Middle frontal gyrus (tissue), 1 donor: Measurements from ENCODE around the gene RIMS3.

Experiments used
- DNase-seq: peaks from one replicate; pipeline ENCODE4 v3.0.0-alpha.2; 2015; ENCODE audit warnings: low spot score; ENCODE audit errors: extremely low spot score

Gene RIMS3

DNA sequence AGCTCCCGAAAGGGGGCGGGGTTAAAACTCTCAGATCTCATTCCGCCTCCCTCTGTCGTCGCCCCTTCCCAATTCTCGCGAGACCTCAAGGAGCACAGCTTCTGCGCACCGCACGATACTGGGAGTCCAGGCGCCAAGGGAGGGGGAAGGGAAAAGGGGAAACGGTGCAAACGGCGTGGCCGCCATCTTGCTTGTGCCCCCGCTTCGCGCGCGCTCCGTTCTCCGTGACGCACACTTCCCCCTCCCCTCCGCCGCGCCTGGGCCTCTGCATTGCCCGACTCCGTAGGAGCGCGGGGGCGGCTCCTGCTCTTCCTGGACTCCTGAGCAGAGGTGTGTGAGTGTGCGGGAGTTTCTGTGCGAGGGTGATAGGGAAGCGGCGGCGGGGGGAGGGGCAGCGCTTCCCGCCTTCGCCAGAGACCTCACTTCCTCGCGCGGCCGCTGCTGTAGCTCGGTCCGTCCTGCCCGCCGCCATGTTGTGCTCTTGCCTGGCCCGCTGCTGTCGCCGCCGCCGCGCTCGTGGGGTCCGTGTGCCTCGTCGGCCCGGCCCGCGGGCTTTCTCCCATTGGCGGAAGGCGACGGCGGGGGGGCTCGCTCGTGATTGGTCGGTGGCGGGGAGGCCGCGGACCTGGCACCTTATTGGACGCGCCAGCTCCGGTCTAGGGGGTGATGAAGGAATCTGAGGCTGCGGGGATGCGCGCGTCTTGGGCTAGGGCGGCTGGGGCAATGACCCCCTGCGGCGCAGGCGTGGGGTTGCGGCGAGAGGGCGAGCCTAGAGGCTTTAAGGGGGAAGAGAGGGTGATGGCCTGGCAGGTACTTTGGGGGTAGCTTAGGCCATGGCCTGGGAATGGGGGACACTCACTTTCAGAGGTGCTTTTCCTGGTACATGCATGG, 26.3 kb upstream of the RIMS3 start, which contains the start of gene NFYC:
TSS of gene NFYC (plus strand) at position 167 of the 891 bp plus-strand sequence. CDS start 47,140 bp downstream, outside the sequence.
- peak; percentile 95 for DNase-seq

DNA sequence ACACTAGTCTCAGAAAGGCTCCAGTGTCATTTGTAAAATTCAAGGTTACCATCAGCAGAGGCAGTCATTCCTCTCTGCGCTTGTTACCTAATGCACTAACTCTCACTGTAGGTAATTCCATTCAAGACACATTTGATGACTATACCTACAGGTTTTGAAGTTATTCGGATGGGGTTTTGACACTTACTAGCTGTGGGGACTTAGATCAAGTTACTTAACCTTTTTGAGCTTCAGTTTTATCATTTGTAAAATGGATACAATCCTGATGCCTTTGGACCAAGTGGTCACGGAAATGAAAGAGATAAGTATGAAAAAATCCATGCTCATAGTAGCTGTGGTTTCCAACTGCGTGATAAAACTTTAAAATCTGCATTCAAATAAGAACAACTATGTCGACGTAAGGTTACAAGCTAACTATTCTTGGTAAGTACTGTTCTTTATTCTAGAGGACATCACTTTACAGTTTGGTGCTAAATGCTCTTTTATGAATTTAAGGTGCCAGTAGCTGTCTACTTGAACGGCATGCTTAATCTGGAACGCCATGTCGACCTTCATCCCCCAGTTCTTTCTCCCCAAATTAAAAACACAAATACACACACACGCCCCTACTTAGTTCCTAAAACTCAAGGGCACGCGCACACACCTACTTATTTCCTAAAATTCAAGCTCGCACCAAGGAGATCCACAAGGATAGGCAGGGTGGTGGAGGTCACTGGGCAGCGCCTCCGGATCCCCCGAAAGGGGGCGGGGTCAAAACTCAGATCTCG, 25.5 kb upstream of the RIMS3 start:
- DNase-seq: no peak

DNA sequence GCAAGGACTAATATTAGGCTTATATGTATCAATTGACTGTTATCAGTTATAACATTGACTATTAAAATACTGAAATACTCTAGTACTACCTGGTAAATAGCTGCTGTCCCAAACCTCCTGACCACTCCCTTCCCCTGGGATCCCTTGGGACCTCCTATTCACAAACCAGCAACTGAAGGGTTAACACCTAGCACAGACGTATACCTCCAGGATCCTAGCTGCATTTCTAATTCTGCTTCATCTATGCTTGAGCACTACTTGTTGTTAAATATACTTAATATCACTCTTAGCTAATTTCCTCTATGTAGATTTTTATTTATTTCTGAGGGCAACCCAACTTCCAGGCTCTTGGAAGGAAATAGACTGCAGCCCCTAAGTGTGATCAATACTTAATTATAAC, 24.3 kb upstream of the RIMS3 start:
- DNase-seq: no peak

DNA sequence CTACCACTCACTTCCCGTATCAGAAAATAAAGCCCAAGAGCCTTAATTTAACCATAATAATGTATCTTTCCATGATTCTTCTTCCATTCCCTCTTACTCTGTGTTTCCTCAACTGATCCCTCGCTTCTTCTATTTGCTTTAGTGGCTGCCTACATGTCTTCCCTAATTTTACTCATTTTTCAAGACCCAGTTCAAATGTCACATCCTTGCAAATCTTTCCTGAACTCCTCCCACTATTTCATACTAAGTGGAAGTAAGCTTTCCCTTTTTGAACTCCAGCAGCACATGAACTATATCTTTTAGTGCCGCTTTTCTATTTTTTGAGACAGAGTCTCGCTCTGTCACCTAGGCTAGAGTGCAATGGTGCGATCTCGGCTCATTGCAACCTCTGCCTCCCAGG, 22.2 kb upstream of the RIMS3 start:
- DNase-seq: no peak

DNA sequence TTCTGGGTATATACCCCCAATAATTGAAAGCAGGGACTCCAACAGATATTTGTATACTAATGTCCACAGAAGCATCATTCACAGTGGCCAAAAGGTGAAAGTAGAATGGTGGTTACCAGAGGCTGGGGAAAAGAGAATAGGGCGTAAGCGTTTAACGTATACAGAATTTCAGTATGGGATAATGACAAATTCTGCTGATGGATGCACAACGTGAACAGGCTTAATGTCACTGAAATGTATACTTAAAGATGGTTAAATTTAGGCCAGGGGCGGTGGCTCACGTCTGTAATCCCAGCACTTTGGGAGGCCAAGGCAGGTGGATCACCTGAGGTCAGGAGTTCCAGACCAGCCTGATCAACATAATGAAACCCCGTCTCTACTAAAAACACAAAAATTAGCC, 21.6 kb upstream of the RIMS3 start:
- DNase-seq: no peak

DNA sequence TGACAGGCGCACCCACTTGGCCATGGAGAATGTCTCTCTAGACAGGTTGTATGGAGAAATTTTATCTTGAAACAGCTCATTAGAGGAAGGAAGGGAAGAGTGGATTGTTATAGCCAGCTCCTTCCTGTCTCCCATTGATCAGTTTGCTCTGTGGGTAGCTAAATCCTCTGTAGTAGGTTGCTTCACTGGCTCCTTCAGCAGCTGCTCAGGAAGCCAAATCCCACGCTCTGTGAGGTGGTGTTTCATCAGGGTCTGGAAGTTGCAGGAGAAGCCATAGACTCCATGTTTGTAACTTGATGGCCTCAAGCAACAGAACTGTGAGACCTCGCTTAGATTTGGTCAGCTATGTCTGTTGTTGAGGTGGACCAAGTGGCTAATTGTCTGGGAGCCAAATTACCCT, 19.2 kb upstream of the RIMS3 start:
- no peak for DNase-seq

DNA sequence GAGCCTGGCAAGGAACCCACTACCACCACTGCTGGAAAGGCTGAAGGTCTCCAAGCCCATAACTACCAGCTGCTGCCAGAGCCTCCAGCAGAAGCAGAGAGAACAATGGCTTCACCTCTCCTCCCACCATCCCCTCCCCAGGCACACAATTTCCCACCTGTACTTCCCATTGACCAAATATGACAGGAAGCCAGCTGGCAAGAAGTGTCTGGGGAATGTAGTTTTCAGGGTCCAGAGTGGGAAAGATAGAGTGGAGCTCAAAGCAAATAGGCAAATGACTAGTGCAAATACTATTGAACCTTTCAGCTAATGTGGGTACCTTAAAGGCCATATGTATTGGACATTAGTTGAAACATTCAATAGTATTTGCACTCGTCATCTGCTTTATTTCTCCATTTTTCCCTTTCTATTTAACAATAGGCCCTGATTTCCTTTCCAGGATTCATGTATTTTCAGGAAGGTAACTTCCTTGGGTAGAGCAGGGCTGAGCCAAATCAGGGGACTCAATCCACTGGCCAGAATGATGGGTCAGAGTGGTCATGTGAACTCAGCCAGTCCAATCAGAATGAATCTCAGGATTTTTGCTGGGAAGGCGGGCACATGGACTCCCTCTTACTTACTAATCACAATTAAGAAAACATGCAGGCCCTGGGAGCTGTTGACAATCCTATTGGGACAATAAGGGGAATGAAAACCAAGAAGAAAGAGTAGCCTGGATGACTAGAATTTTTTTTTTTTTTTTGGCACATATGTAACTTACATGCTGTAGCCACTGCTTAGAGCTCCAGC, 13.9 kb upstream of the RIMS3 start:
- no peak for DNase-seq

DNA sequence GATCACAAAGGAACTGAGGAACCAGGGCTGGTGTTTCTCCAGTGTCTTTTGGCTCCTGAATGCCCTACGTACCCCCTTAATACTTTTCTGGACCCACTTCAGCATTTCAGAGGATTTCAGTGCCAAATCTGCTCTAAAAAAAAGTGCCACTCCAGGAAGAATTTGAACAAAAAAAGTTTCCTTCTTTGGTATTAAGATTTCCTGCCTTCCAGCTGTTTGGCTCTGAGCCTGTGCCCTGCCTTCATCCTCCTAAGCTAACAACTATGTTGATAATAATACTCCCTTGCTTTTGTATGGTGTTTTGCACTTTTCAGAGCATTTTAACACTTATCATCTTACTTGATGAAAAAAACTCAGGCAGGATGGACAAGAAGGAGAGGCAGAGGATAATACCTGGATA, 11.0 kb upstream of the RIMS3 start:
- DNase-seq: no peak

DNA sequence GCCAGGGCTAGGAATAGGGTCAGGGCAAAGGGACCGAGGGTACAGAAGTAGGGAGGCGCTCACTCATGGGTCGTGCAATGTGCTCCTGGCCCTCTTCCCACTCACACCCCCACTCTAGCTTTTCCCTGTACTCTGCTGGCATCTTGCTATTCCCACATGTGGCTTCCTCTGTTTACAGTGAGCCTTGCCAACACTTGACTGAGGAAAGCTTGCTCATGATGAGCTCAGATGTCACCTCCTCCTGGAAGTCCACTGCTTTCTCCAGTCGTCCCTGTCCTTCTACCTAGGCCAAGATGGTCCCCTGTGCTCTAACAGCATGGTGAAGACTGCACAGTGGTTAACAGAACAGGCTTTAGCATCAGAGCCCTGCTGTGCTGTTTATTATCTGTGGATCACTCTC, 8.0 kb upstream of the RIMS3 start:
- DNase-seq: no peak

DNA sequence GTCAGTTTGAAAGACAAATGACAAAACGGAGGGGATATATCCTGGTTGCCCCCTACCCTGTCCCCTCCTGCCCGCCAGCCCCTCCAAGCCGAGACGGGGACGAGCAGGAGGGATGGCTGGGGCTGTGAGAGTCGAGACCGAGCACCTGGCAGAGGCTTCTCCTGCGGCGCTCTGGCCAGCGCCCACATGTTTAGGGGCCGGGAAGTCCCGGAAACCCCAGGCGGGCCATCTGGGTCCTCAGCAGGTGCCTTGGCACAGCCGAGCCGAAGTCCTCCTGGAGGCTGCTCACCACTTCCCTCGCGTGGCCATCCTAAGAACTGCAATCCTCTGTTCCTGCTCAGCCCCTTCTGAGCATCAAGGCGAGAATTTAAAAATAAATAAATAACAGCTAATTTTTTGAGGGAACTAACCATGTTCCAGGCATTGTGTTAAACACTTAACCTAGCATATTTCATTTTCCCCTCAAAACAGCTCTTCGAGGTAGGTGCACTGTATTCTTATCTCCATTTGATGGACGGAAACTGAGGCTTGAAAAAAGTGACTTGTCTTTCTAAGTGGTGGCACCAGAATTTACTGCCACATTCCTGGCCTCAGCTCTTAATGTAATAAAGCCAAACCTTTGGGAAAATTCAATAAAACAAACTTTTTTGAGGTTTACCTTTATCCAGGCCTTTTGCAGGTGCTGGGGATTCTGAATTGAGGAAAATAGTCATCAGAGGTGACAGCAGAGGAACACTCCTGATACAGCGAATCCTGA, 3.5 kb upstream of the RIMS3 start:
- DNase-seq: no peak

DNA sequence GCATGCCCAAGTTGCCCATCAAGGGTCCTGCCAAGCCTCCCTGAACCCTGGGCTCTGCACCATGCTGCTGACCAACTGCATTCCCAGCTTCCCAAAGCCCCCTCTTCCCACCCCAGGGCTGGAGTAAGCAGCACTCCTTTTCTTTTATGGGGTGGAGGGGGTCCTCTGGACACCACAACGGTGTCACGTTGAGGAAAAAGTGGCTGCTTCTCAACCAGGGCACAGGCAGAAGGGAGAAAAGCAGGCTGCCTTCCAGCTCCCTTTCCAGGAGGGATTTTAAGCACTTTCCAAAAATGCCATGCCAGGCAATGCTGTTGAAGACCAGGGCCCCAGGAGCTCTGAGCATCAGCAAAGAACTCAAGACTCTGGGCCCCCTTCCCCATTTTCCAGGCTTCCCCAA, 691 bp downstream of the RIMS3 start:
- no peak for DNase-seq

DNA sequence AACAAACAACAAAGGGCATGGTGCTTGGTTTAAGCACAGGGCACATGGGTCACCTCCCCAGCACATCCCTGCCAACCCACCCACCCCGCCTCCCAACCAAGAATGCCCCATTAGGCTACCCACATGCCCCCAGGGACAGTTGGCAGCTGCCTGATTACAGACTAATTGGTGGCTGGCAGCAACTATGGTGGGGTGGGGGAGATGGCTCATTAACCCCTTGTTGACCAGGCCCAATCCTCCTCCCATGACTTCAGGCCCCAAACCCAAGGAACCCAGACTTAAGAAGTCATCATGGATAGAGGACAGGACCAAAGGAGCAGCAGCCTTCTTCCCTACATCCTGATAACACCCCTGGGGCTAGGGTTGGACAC, 1.3 kb downstream of the RIMS3 start:
- no peak for DNase-seq

DNA sequence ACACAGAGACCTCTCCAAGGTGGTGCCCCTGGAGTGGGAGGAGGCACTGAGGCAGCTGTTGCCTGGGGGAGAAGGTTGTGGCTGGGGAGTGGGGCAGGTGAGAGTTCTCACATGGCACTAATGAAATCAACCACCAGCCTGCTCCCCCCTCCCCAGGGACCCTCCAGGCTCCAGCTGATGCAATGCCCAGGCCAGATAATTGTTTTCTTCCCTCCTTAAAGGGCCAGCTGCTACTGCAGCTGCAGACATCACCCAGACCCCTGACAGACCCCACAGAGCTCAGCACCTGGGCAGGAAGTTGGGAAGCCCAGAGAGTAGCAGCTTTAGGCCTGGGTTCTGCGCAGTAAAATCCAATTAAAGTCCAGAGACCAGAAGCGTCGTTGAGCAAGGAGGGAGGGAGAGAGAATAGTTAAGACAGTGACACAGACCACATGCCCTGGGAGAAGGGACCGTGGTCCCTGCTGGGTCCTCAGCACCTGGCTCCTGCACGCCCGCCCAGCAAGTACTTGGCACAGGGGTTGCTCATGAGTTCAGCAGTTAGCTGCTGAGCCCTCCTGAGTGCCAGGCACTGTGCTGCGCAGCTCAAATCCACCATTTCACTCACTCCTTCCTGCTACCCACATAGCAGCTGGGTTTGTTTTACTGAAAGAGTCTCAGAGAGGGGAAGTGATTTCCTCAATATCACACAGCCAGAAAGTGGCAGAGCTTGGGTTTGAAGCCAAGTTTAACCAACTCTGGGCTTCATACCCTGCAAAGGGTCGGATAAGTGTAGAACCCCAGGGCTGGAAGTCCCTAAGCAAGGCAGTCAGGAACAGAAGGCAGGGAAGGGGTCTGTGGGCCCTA, 1.9 kb downstream of the RIMS3 start:
- DNase-seq: no peak

DNA sequence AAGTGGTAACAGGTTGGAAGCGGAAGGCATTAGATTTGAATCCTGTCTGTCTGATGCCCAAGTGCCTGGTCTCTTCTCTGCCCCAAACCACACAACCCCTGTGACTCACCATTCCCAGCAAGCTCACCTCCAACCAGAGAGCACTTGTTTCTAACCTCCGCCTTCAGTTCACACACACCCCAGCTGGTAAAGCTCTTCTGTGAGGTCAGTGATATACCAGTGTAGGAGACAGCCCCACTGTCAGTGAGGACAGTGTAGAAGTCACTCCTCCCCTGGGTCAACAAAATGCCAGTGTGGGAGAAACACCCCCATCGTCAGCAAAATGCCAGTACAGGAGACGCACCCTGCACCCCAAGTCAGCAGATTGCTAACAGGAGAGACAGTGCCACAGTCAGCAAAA, 2.6 kb downstream of the RIMS3 start:
- DNase-seq: no peak

DNA sequence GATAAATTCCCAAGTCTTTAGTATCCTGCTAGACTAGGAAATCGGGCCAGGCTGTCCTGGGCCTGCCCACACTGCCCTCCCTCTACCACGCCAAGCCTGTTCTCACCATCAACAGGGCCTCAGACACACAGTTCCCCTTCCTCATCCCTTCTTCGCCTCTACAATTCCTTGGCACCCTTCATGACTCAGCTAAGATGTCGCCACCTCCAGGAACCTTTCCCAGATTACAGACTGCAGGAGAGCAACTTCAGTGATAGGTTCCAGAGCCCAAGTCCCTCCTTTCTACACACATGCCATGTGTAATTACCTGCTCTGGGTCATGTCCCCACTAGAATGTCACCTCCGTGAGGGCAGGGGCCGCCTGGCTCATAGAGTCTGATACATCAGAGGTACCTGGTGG, 3.3 kb downstream of the RIMS3 start:
- DNase-seq: no peak

DNA sequence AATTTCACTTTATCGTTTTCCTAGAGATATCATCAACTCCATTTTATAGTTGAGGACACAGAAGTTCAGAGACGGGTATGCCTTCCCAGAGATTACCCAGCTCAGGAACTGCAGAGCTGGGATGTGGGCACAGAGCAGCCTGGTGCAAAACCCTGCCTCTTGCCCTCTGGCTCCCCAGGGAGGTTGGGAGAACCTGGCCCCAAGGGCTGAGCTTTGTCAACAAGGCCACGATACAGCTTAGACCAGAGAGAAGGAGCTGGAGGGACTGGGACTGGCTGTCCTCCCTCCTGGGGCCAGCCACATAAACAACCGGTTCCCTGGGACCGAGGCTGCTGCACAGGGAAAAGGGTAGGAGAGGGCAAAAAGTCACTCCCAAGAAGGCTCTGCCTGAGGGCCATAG, 3.8 kb downstream of the RIMS3 start:
- DNase-seq: no peak

DNA sequence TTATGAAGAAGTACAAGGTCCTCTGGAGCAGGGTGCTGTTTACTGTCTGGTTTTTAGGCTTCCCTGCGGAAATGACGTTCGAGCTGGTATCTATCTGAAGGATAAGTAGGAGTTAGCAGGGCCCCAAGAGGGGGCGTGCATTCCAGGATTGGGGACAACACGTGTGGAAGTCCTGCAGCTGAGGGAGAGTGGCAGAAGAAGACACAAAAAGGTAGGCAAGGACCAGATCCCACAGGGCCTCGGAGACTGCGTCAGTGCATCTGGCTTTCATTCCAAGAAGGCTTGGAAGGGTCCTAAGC, 5.9 kb downstream of the RIMS3 start:
- DNase-seq: no peak

DNA sequence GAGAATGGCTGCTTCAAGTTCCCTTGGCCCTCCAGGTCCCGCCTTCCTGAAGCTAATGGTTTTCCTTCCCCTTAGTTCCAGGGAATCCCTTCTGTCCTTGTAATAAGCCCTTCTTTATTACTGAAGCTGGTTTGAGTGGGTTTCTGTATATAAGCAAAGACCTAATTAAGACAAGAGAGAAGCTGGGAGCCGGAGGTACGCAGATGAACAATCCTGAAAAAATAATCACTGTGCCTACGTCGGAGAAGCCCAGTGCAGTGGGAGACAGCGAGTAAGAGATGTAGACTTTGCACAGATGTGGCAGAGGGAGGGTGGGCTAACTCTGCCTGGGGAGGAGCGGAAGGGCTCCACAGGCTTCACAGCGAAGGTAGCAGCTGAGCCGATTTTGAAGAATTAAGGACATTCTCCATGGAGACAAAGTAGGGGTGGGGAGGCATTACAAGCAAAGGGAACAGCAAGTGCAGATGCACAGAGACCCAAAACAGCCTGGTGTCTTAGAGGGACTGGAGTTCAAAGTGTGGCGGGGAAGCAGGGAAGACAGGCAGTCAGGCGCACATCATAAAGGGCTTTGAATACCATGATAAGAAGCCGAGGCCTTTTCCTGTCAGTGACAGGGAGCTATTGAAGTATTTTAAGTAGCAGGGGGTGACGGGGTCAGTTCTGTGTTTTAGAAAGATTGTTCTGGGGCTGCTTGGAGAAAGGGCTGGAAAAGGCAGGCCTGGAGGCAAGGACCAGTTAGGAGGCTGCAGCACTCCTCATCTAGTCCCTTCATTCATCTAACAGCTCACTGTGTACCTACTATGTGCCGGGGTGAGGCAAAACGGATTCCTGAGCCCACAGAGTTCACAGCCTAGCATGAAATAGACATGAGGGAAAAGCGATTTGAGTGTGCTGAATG, 6.5 kb downstream of the RIMS3 start:
- no peak for DNase-seq

DNA sequence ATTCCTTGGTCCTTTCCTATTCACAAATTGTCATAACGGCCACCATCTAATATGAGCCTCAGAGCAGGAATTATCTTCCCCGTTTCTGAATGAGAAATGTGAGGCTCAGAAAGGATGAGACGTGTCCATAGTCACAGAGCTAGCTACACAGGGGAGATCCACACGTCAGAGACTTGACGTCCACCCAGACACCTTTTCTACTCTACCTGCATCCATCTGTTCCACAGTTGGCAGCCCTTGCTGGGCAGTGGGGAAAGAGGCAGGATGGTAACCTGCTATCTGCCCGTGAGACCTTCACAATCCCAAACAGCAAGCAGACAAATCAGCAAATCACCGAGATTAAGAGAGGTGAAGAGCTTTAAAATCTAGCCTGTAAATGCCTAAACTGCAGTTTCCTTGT, 8.4 kb downstream of the RIMS3 start:
- no peak for DNase-seq
